ENCODE results near the gene RASL10A.

DNA sequence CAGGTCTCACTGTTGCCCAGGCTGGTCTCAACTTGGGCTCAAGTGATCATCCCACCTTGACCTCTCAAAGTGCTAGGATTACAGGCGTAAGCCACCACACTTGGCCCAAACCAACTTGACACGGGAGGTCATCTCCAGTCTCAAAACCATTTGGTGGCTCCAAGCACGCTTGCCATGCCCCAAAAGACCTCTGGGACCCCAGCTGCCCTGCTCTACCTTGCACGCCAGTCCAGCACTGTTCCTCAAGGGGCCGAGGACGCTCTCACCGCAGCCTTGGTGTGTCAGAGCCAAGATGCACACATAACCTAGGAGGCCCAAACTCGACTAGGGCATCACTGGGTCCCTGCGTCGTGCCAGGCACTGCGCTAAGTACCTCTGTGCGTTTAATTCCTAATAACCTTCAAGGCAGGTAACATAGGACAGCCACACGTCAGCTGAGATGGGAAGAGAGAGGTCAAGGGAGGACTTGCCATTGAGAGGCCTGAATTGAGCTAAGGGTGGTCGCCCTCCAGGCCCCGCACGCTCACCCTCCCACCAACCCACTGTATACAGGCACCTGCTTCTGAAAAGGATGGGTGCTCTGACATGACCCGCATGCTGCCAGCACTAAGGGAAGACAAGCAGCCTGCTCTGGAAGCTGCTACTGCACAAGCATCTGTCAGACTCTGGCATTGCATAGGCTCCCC, 13.6 kb downstream of the RASL10A start:
- TF ChIP-seq, protein P1, sequence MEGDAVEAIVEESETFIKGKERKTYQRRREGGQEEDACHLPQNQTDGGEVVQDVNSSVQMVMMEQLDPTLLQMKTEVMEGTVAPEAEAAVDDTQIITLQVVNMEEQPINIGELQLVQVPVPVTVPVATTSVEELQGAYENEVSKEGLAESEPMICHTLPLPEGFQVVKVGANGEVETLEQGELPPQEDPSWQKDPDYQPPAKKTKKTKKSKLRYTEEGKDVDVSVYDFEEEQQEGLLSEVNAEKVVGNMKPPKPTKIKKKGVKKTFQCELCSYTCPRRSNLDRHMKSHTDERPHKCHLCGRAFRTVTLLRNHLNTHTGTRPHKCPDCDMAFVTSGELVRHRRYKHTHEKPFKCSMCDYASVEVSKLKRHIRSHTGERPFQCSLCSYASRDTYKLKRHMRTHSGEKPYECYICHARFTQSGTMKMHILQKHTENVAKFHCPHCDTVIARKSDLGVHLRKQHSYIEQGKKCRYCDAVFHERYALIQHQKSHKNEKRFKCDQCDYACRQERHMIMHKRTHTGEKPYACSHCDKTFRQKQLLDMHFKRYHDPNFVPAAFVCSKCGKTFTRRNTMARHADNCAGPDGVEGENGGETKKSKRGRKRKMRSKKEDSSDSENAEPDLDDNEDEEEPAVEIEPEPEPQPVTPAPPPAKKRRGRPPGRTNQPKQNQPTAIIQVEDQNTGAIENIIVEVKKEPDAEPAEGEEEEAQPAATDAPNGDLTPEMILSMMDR (conservative IDR thresholded peaks at IDR 0.05; ENCODE audit: low read depth in 2 of 2), result no peak
- TF ChIP-seq POLR2AphosphoS5 (IDR thresholded peaks at IDR 0.05; ENCODE audit: low read depth) (no peak; the same call in 1 of the 2 replicates), EZH2phosphoT487 (IDR thresholded peaks at IDR 0.05; ENCODE audit: unreplicated experiment) (no peak), CREB1 (CRISPR knock-in tag; IDR thresholded peaks at IDR 0.05; ENCODE audit: low read depth) (no peak), EZH2 (IDR thresholded peaks at IDR 0.05; ENCODE audit: low read depth, unreplicated experiment) (no peak), ZNF114 (CRISPR knock-in tag; IDR thresholded peaks at IDR 0.05) (no peak), NANOG (IDR thresholded peaks at IDR 0.05; ENCODE audit: borderline replicate concordance) (no peak), ZNF331 (CRISPR knock-in tag; IDR thresholded peaks at IDR 0.05; ENCODE audit: low read depth) (no peak), STAT1 (IDR thresholded peaks at IDR 0.05; ENCODE audit: unreplicated experiment) (no peak), JUNB (IDR thresholded peaks at IDR 0.05; ENCODE audit: unreplicated experiment) (no peak)
- TF ChIP-seq, protein P2, sequence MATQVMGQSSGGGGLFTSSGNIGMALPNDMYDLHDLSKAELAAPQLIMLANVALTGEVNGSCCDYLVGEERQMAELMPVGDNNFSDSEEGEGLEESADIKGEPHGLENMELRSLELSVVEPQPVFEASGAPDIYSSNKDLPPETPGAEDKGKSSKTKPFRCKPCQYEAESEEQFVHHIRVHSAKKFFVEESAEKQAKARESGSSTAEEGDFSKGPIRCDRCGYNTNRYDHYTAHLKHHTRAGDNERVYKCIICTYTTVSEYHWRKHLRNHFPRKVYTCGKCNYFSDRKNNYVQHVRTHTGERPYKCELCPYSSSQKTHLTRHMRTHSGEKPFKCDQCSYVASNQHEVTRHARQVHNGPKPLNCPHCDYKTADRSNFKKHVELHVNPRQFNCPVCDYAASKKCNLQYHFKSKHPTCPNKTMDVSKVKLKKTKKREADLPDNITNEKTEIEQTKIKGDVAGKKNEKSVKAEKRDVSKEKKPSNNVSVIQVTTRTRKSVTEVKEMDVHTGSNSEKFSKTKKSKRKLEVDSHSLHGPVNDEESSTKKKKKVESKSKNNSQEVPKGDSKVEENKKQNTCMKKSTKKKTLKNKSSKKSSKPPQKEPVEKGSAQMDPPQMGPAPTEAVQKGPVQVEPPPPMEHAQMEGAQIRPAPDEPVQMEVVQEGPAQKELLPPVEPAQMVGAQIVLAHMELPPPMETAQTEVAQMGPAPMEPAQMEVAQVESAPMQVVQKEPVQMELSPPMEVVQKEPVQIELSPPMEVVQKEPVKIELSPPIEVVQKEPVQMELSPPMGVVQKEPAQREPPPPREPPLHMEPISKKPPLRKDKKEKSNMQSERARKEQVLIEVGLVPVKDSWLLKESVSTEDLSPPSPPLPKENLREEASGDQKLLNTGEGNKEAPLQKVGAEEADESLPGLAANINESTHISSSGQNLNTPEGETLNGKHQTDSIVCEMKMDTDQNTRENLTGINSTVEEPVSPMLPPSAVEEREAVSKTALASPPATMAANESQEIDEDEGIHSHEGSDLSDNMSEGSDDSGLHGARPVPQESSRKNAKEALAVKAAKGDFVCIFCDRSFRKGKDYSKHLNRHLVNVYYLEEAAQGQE (IDR thresholded peaks at IDR 0.05; ENCODE audit: unreplicated experiment), result no peak
- TF ChIP-seq, protein P3, sequence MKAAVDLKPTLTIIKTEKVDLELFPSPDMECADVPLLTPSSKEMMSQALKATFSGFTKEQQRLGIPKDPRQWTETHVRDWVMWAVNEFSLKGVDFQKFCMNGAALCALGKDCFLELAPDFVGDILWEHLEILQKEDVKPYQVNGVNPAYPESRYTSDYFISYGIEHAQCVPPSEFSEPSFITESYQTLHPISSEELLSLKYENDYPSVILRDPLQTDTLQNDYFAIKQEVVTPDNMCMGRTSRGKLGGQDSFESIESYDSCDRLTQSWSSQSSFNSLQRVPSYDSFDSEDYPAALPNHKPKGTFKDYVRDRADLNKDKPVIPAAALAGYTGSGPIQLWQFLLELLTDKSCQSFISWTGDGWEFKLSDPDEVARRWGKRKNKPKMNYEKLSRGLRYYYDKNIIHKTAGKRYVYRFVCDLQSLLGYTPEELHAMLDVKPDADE (IDR thresholded peaks at IDR 0.05), result no peak

Data from GM23338 (cell line).